Upper lobe of left lung (tissue), 4 donors: ENCODE data around the gene C14orf93.

Source experiments
- CTCF ChIP-seq, 6 experiments: fragments of 450-650 bp in 4 of 6; fragments of 200-600 bp in 2 of 6; sonication (generic) in 2 of 6; IDR thresholded peaks; one replicate each; pipeline ENCODE4 v1.5.1; 2016 to 2019; ENCODE audit warnings: antibody characterized with exemption in 6 of 6
- POLR2A ChIP-seq, 4 donors: fragments of 450-650 bp; IDR thresholded peaks; one replicate each; pipeline ENCODE4 v1.5.1; 2016 to 2017; ENCODE audit warnings: antibody characterized with exemption in 4 of 4, mild to moderate bottlenecking in 2 of 4
- POLR2AphosphoS5 ChIP-seq, 2 donors: sonication (generic); formaldehyde crosslinking; IDR thresholded peaks; one replicate each; pipeline ENCODE4 v1.5.1; 2017; ENCODE audit warnings: antibody characterized with exemption in 2 of 2

DNA sequence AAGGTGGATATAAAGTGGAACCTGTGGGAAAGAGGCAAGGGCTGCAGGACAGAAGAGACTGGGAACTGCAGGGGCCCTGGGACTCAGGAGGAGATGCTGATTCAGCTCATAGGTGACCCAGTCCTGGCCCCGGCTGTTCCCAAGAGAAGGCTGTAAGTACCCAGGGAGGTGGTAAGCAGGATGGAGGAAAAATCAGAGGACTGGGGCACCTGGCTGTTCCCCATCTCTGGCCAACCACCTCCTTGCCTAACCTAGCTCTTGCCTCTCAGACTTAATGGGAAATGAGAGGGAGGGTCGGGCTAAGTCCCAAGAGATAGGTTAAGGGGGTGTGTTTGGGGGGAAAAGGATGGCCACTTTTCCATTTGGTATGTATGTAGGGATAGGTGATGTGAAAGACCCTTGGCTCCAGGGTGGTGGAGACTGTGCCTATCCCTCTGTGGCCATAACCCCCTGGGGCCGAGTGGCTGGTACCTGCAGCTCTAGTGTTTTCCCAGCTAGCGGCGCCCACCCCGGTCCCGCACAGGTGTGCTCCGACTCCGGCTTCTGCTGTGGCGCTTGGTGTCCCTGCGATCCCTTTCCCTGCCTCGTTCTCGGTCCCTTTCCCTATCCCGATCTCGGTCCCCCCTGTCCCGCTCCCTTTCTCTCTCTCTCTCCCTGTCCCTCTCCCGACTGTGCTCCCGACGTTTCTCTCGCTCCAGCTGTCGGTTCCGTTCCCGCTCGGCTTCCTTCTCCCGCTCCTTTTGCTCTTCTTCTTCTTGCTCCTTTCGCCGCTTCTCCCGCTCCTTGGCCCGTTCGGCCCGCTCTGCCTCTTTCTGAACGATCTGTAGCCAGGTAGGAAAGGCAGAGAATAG, 48.9 kb upstream of the C14orf93 start:
- TF ChIP-seq POLR2A (IDR thresholded peaks at IDR 0.05): no peak
- no peak for TF ChIP-seq POLR2AphosphoS5 (IDR thresholded peaks at IDR 0.05)
- no peak for TF ChIP-seq CTCF (IDR thresholded peaks at IDR 0.05)
